ENCODE results near the gene MAS1L.

MAS1L gene

GRCh38 chr6:29483735-29484134, 4.0 kb downstream of the MAS1L start:
- ATAC-seq (replicated peaks) = no peak

GRCh38 chr6:29483186-29483585, 4.6 kb downstream of the MAS1L start:
- DNase-seq = no peak
- H3K4me3 Mint-ChIP-seq = no peak overlapping the region
- H3K27me3 Mint-ChIP-seq = peaks cover 10 to 12% of the 10 kb centered on the region in 2 donors
- H3K9me3 Mint-ChIP-seq = peaks cover 2 to 3% of the 10 kb centered on the region in 2 donors
- H3K36me3 Mint-ChIP-seq = no peaks in the 10 kb centered on the region
- H3K4me1 Mint-ChIP-seq = no peaks in the 10 kb centered on the region
- no peak overlapping the region for H3K27ac Mint-ChIP-seq
- ATAC-seq (replicated peaks) = no peak

More at GRCh38 chr6:29483735-29484134, 4.0 kb downstream of the MAS1L start:
- no peak overlapping the region for H3K27ac Mint-ChIP-seq
- H3K27me3 Mint-ChIP-seq = peaks cover 10 to 12% of the 10 kb centered on the region in 2 donors
- no peak overlapping the region for H3K4me3 Mint-ChIP-seq
- H3K36me3 Mint-ChIP-seq = no peaks in the 10 kb centered on the region
- no peak for DNase-seq
- no peaks in the 10 kb centered on the region for H3K4me1 Mint-ChIP-seq
- peaks cover 2 to 3% of the 10 kb centered on the region in 2 donors for H3K9me3 Mint-ChIP-seq

- H3K9me3 Mint-ChIP-seq = peaks cover 2 to 3% of the 10 kb centered on the region in 2 donors
- H3K27me3 Mint-ChIP-seq = peaks cover 4% of the 10 kb centered on the region in 2 donors
- no peaks in the 10 kb centered on the region for H3K36me3 Mint-ChIP-seq
- no peak overlapping the region for H3K27ac Mint-ChIP-seq
- no peak for DNase-seq
- no peak for ATAC-seq (replicated peaks)
- no peak overlapping the region for H3K4me3 Mint-ChIP-seq
- no peaks in the 10 kb centered on the region for H3K4me1 Mint-ChIP-seq
Observed at GRCh38 chr6:29479560-29479959, 8.2 kb downstream of the MAS1L start.

GRCh38 chr6:29478740-29479139, 9.0 kb downstream of the MAS1L start:
- ATAC-seq (replicated peaks) = no peak
- Mint-ChIP-seq H3K9me3 (peaks cover 2 to 3% of the 10 kb centered on the region in 2 donors), H3K4me1 (no peaks in the 10 kb centered on the region), H3K4me3 (no peak overlapping the region), H3K27me3 (peaks cover 4% of the 10 kb centered on the region in 2 donors), H3K27ac (no peak overlapping the region), H3K36me3 (no peaks in the 10 kb centered on the region)
- DNase-seq = no peak

- no peaks in the 10 kb centered on the region for H3K36me3 Mint-ChIP-seq
- no peak overlapping the region for H3K4me3 Mint-ChIP-seq
- no peak for DNase-seq
- H3K27me3 Mint-ChIP-seq = peaks cover 9% of the 10 kb centered on the region in 2 donors
- H3K4me1 Mint-ChIP-seq = no peaks in the 10 kb centered on the region
- no peak for ATAC-seq (replicated peaks)
- no peak overlapping the region for H3K27ac Mint-ChIP-seq
- H3K9me3 Mint-ChIP-seq = peaks cover 2 to 3% of the 10 kb centered on the region in 2 donors
Observed at GRCh38 chr6:29477923-29478450, 9.8 kb downstream of the MAS1L start.

- no peak for ATAC-seq (replicated peaks)
- no peak overlapping the region for H3K27ac Mint-ChIP-seq
- H3K9me3 Mint-ChIP-seq = peaks cover 0 to 1% of the 10 kb centered on the region in 2 donors
- H3K36me3 Mint-ChIP-seq = no peaks in the 10 kb centered on the region
- no peak overlapping the region for H3K4me3 Mint-ChIP-seq
- DNase-seq = no peak
- no peaks in the 10 kb centered on the region for H3K4me1 Mint-ChIP-seq
- H3K27me3 Mint-ChIP-seq = peaks cover 17 to 22% of the 10 kb centered on the region in 2 donors
Observed at GRCh38 chr6:29474996-29475395, 12.8 kb downstream of the MAS1L start.

GRCh38 chr6:29466241-29466640, 21.5 kb downstream of the MAS1L start:
- Mint-ChIP-seq H3K9me3 (no peaks in the 10 kb centered on the region), H3K4me1 (peaks cover 0 to 2% of the 10 kb centered on the region in 2 donors), H3K27me3 (peaks cover 25 to 29% of the 10 kb centered on the region in 2 donors), H3K36me3 (no peaks in the 10 kb centered on the region), H3K27ac (no peak overlapping the region), H3K4me3 (no peak overlapping the region)
- ATAC-seq (replicated peaks) (no peak), DNase-seq (no peak)

- ATAC-seq (replicated peaks) (no peak), DNase-seq (no peak)
- H3K4me3 Mint-ChIP-seq = no peak overlapping the region
- H3K4me1 Mint-ChIP-seq = peaks cover 0 to 2% of the 10 kb centered on the region in 2 donors
- H3K27ac Mint-ChIP-seq = no peak overlapping the region
- H3K27me3 Mint-ChIP-seq = peaks cover 22 to 29% of the 10 kb centered on the region in 2 donors
- H3K9me3 Mint-ChIP-seq = no peaks in the 10 kb centered on the region
- no peaks in the 10 kb centered on the region for H3K36me3 Mint-ChIP-seq
Observed at GRCh38 chr6:29465801-29466200, 22.0 kb downstream of the MAS1L start.

GRCh38 chr6:29465279-29465678, 22.5 kb downstream of the MAS1L start:
- ATAC-seq (replicated peaks) = no peak
- H3K4me3 Mint-ChIP-seq = no peak overlapping the region
- no peaks in the 10 kb centered on the region for H3K9me3 Mint-ChIP-seq
- H3K4me1 Mint-ChIP-seq = peaks cover 0 to 2% of the 10 kb centered on the region in 2 donors
- H3K36me3 Mint-ChIP-seq = no peaks in the 10 kb centered on the region
- H3K27ac Mint-ChIP-seq = no peak overlapping the region
- no peak for DNase-seq
- peaks cover 22 to 29% of the 10 kb centered on the region in 2 donors for H3K27me3 Mint-ChIP-seq

GRCh38 chr6:29462022-29462421, 25.7 kb downstream of the MAS1L start:
- Mint-ChIP-seq H3K9me3 (no peaks in the 10 kb centered on the region), H3K36me3 (no peaks in the 10 kb centered on the region), H3K4me1 (peaks cover 0 to 2% of the 10 kb centered on the region in 2 donors), H3K4me3 (no peak overlapping the region), H3K27ac (no peak overlapping the region), H3K27me3 (peaks cover 16 to 18% of the 10 kb centered on the region in 2 donors)
- no peak for DNase-seq
- ATAC-seq (replicated peaks) = no peak

- no peak overlapping the region for H3K27ac Mint-ChIP-seq
- H3K4me1 Mint-ChIP-seq = peaks cover 0 to 2% of the 10 kb centered on the region in 2 donors
- DNase-seq = no peak
- ATAC-seq (replicated peaks) = no peak
- H3K27me3 Mint-ChIP-seq = peaks cover 9 to 13% of the 10 kb centered on the region in 2 donors
- no peak overlapping the region for H3K4me3 Mint-ChIP-seq
- H3K9me3 Mint-ChIP-seq = no peaks in the 10 kb centered on the region
- H3K36me3 Mint-ChIP-seq = no peaks in the 10 kb centered on the region
Observed at GRCh38 chr6:29461021-29461814, 26.5 kb downstream of the MAS1L start.

GRCh38 chr6:29456971-29457370, 30.8 kb downstream of the MAS1L start, which contains the start of the genes OR11A1 and OR2H1:
Gene OR11A1 (minus strand): TSS chr6:29457071. CDS start chr6:29427641, 29,430 bp downstream.
Gene OR2H1 (plus strand): TSS chr6:29457155. CDS start chr6:29461770, 4,615 bp downstream.
- Mint-ChIP-seq H3K9me3 (no peaks in the 10 kb centered on the region), H3K4me3 (no peak within 1 kb of the TSS), H3K36me3 (no peaks in the 10 kb centered on the region), H3K27me3 (peaks cover 5 to 7% of the 10 kb centered on the region in 2 donors), H3K27ac (no peak within 1 kb of the TSS), H3K4me1 (no peaks in the 10 kb centered on the region)
- no peak for DNase-seq
- ATAC-seq (replicated peaks) = no peak

GRCh38 chr6:29451471-29452193, 36.1 kb downstream of the MAS1L start:
- H3K4me1 Mint-ChIP-seq = no peaks in the 10 kb centered on the region
- no peaks in the 10 kb centered on the region for H3K36me3 Mint-ChIP-seq
- no peak overlapping the region for H3K4me3 Mint-ChIP-seq
- H3K27me3 Mint-ChIP-seq = peaks cover 29 to 30% of the 10 kb centered on the region in 2 donors
- H3K9me3 Mint-ChIP-seq = peaks cover 0 to 3% of the 10 kb centered on the region in 2 donors
- H3K27ac Mint-ChIP-seq = no peak overlapping the region
- DNase-seq = no peak
- ATAC-seq (replicated peaks) = no peak

- H3K4me3 Mint-ChIP-seq = no peak overlapping the region
- H3K36me3 Mint-ChIP-seq = no peaks in the 10 kb centered on the region
- H3K9me3 Mint-ChIP-seq = peaks cover 9 to 10% of the 10 kb centered on the region in 2 donors
- no peak for DNase-seq
- H3K27ac Mint-ChIP-seq = no peak overlapping the region
- peaks cover 46 to 49% of the 10 kb centered on the region in 2 donors for H3K27me3 Mint-ChIP-seq
- H3K4me1 Mint-ChIP-seq = no peaks in the 10 kb centered on the region
- ATAC-seq (replicated peaks) = no peak
Observed at GRCh38 chr6:29447670-29448069, 40.1 kb downstream of the MAS1L start.
